ENCODE results near the gene DAAM2. TPM values are rescaled to one million over a fixed set of nuclear protein-coding genes. Genes with fewer than 3 reads are reported as not detected.

The DAAM2 gene
- total RNA-seq (25.8 TPM), polyA plus RNA-seq (ENCODE audit: insufficient read depth in 1 of 8, insufficient read length in 8 of 8, low replicate concordance in 1 of 8) (10 to 100 TPM; 26.8 to 39.9 (median 35.3) TPM)
- long read RNA-seq, donor 1, partial matches to known transcripts, result 0 of 2 reads
- long read RNA-seq, donor 1, other reads (novel, unspliced or antisense), result 0 of 2 reads
- long read RNA-seq, donor 2, result 0 reads
- long read RNA-seq, donor 3, full-length matches to known transcripts, result 3 of 3 reads
- long read RNA-seq, donor 3, partial matches to known transcripts, result 0 of 3 reads
- long read RNA-seq, donor 3, other reads (novel, unspliced or antisense), result 0 of 3 reads
- long read RNA-seq, donor 4, partial matches to known transcripts, result 0 of 1 reads
- long read RNA-seq, donor 4, other reads (novel, unspliced or antisense), result 0 of 1 reads
- long read RNA-seq, donor 5, full-length matches to known transcripts, result 5 of 5 reads
- long read RNA-seq, donor 5, partial matches to known transcripts, result 0 of 5 reads
- long read RNA-seq, donor 5, other reads (novel, unspliced or antisense), result 0 of 5 reads
- long read RNA-seq, donor 6, full-length matches to known transcripts, result 9 of 9 reads
- long read RNA-seq, donor 6, partial matches to known transcripts, result 0 of 9 reads
- long read RNA-seq, donor 6, other reads (novel, unspliced or antisense), result 0 of 9 reads
- long read RNA-seq, donor 7, partial matches to known transcripts, result 20 of 23 reads
- long read RNA-seq, donor 7, other reads (novel, unspliced or antisense), result 0 of 23 reads
- long read RNA-seq, donor 8, partial matches to known transcripts, result 0 of 3 reads
- long read RNA-seq, donor 8, other reads (novel, unspliced or antisense), result 0 of 3 reads
- long read RNA-seq, donor 9, partial matches to known transcripts, result 5 of 6 reads
- long read RNA-seq, donor 9, other reads (novel, unspliced or antisense), result 0 of 6 reads
- long read RNA-seq, donor 10, full-length matches to known transcripts, result 6 of 6 reads
- long read RNA-seq, donor 10, partial matches to known transcripts, result 0 of 6 reads
- long read RNA-seq, donor 10, other reads (novel, unspliced or antisense), result 0 of 6 reads
- long read RNA-seq, donor 11, partial matches to known transcripts, result 5 of 8 reads
- long read RNA-seq, donor 11, other reads (novel, unspliced or antisense), result 0 of 8 reads

GRCh38 chr6:39791850-39792539, at the start of gene DAAM2:
TSS of gene DAAM2 (plus strand) at chr6:39792376. CDS start at chr6:39856303, 63,927 bp downstream.
- peaks cover 16% of the 10 kb centered on the region for H3K4me1 ChIP-seq (ENCODE audit: control insufficient read depth, insufficient read depth, low read length)
- 2% methylated on average over 52 of the region's 55 CpGs for WGBS (ENCODE audit: insufficient coverage)
- H3K4me3 ChIP-seq (ENCODE audit: low read length), result peak within 1 kb of the TSS; percentile 74
- no peaks in the 10 kb centered on the region for H3K9me3 ChIP-seq (replicated peaks; ENCODE audit: control insufficient read depth, low read depth, low read length)
- H3K27ac ChIP-seq (ENCODE audit: low read length), result peak within 1 kb of the TSS; percentile 83
- peak; percentile 86 for DNase-seq
- H3K36me3 ChIP-seq (ENCODE audit: control insufficient read depth, insufficient read depth, low read length), result no peaks in the 10 kb centered on the region
- H3K27me3 ChIP-seq (ENCODE audit: control insufficient read depth, insufficient read depth, low read length), result peaks cover 14% of the 10 kb centered on the region

GRCh38 chr6:39746795-39747194, 45.4 kb upstream of the DAAM2 start:
- no peak overlapping the region for H3K4me3 ChIP-seq (ENCODE audit: low read length)
- no peak overlapping the region for H3K27ac ChIP-seq (ENCODE audit: low read length)
- no peaks in the 10 kb centered on the region for H3K9me3 ChIP-seq (replicated peaks; ENCODE audit: control insufficient read depth, low read depth, low read length)
- H3K36me3 ChIP-seq (ENCODE audit: control insufficient read depth, insufficient read depth, low read length), result no peaks in the 10 kb centered on the region
- no CpG with 5 or more reads among the region's 3 CpGs for WGBS (ENCODE audit: insufficient coverage)
- no peaks in the 10 kb centered on the region for H3K27me3 ChIP-seq (ENCODE audit: control insufficient read depth, insufficient read depth, low read length)
- no peak for DNase-seq
- H3K4me1 ChIP-seq (ENCODE audit: control insufficient read depth, insufficient read depth, low read length), result no peaks in the 10 kb centered on the region

GRCh38 chr6:39752835-39753724, 39.1 kb upstream of the DAAM2 start:
- no peaks in the 10 kb centered on the region for H3K27me3 ChIP-seq (ENCODE audit: control insufficient read depth, insufficient read depth, low read length)
- 98% methylated on average over 7 of the region's 12 CpGs for WGBS (ENCODE audit: insufficient coverage)
- no peaks in the 10 kb centered on the region for H3K4me1 ChIP-seq (ENCODE audit: control insufficient read depth, insufficient read depth, low read length)
- H3K27ac ChIP-seq (ENCODE audit: low read length), result no peak overlapping the region
- H3K36me3 ChIP-seq (ENCODE audit: control insufficient read depth, insufficient read depth, low read length), result no peaks in the 10 kb centered on the region
- DNase-seq, result no peak
- no peak overlapping the region for H3K4me3 ChIP-seq (ENCODE audit: low read length)
- no peaks in the 10 kb centered on the region for H3K9me3 ChIP-seq (replicated peaks; ENCODE audit: control insufficient read depth, low read depth, low read length)

GRCh38 chr6:39753725-39754045, 38.5 kb upstream of the DAAM2 start:
- no peak overlapping the region for H3K27ac ChIP-seq (ENCODE audit: low read length)
- no peak for DNase-seq
- H3K27me3 ChIP-seq (ENCODE audit: control insufficient read depth, insufficient read depth, low read length), result no peaks in the 10 kb centered on the region
- H3K36me3 ChIP-seq (ENCODE audit: control insufficient read depth, insufficient read depth, low read length), result no peaks in the 10 kb centered on the region
- H3K9me3 ChIP-seq (replicated peaks; ENCODE audit: control insufficient read depth, low read depth, low read length), result no peaks in the 10 kb centered on the region
- H3K4me1 ChIP-seq (ENCODE audit: control insufficient read depth, insufficient read depth, low read length), result no peaks in the 10 kb centered on the region
- no peak overlapping the region for H3K4me3 ChIP-seq (ENCODE audit: low read length)
- no CpG with 5 or more reads among the region's 3 CpGs for WGBS (ENCODE audit: insufficient coverage)

- DNase-seq, result peak; percentile 32
- H3K27me3 ChIP-seq (ENCODE audit: control insufficient read depth, insufficient read depth, low read length), result no peaks in the 10 kb centered on the region
- no peaks in the 10 kb centered on the region for H3K4me1 ChIP-seq (ENCODE audit: control insufficient read depth, insufficient read depth, low read length)
- WGBS (ENCODE audit: insufficient coverage), result 59% methylated on average over 3 of the region's 5 CpGs
- H3K4me3 ChIP-seq (ENCODE audit: low read length), result no peak overlapping the region
- H3K27ac ChIP-seq (ENCODE audit: low read length), result no peak overlapping the region
- H3K9me3 ChIP-seq (replicated peaks; ENCODE audit: control insufficient read depth, low read depth, low read length), result no peaks in the 10 kb centered on the region
- H3K36me3 ChIP-seq (ENCODE audit: control insufficient read depth, insufficient read depth, low read length), result no peaks in the 10 kb centered on the region
Observed at GRCh38 chr6:39754514-39755115, 37.6 kb upstream of the DAAM2 start.

- Histone ChIP-seq H3K27ac (ENCODE audit: low read length) (no peak overlapping the region), H3K4me3 (ENCODE audit: low read length) (no peak overlapping the region)
- WGBS (ENCODE audit: insufficient coverage), result no CpG with 5 or more reads among the region's 1 CpG
Observed at GRCh38 chr6:39755231-39755630, 36.9 kb upstream of the DAAM2 start.

GRCh38 chr6:39756582-39756981, 35.6 kb upstream of the DAAM2 start:
- Histone ChIP-seq H3K36me3 (ENCODE audit: control insufficient read depth, insufficient read depth, low read length) (no peaks in the 10 kb centered on the region), H3K27ac (ENCODE audit: low read length) (no peak overlapping the region), H3K9me3 (replicated peaks; ENCODE audit: control insufficient read depth, low read depth, low read length) (no peaks in the 10 kb centered on the region), H3K4me3 (ENCODE audit: low read length) (no peak overlapping the region), H3K27me3 (ENCODE audit: control insufficient read depth, insufficient read depth, low read length) (no peaks in the 10 kb centered on the region), H3K4me1 (ENCODE audit: control insufficient read depth, insufficient read depth, low read length) (no peaks in the 10 kb centered on the region)
- WGBS (ENCODE audit: insufficient coverage), result 100% methylated on average over 2 of the region's 2 CpGs
- DNase-seq, result no peak

More at GRCh38 chr6:39755231-39755630, 36.9 kb upstream of the DAAM2 start:
- H3K36me3 ChIP-seq (ENCODE audit: control insufficient read depth, insufficient read depth, low read length), result no peaks in the 10 kb centered on the region
- H3K9me3 ChIP-seq (replicated peaks; ENCODE audit: control insufficient read depth, low read depth, low read length), result no peaks in the 10 kb centered on the region
- DNase-seq, result no peak
- no peaks in the 10 kb centered on the region for H3K4me1 ChIP-seq (ENCODE audit: control insufficient read depth, insufficient read depth, low read length)
- no peaks in the 10 kb centered on the region for H3K27me3 ChIP-seq (ENCODE audit: control insufficient read depth, insufficient read depth, low read length)

GRCh38 chr6:39758905-39759605, 33.1 kb upstream of the DAAM2 start:
- no peak for DNase-seq
- no CpG with 5 or more reads among the region's 2 CpGs for WGBS (ENCODE audit: insufficient coverage)
- H3K9me3 ChIP-seq (replicated peaks; ENCODE audit: control insufficient read depth, low read depth, low read length), result no peaks in the 10 kb centered on the region
- H3K27ac ChIP-seq (ENCODE audit: low read length), result no peak overlapping the region
- H3K36me3 ChIP-seq (ENCODE audit: control insufficient read depth, insufficient read depth, low read length), result no peaks in the 10 kb centered on the region
- H3K27me3 ChIP-seq (ENCODE audit: control insufficient read depth, insufficient read depth, low read length), result no peaks in the 10 kb centered on the region
- no peak overlapping the region for H3K4me3 ChIP-seq (ENCODE audit: low read length)
- H3K4me1 ChIP-seq (ENCODE audit: control insufficient read depth, insufficient read depth, low read length), result no peaks in the 10 kb centered on the region
